Renal cortex interstitium (tissue), 11 donors: ENCODE data around the gene CHTF18. TPM values are rescaled to one million over a fixed set of nuclear protein-coding genes. Genes with fewer than 3 reads are reported as not detected.
"Not testable (repeated sequence)": the region's sequence is repeated elsewhere in the genome, so short reads cannot be mapped to it uniquely, and the experiment has no call there.

Source experiments
- DNase-seq, 11 donors: peaks; one replicate each; pipeline ENCODE4 v3.0.0-alpha.2; 2013; ENCODE audit warnings: low read depth in 9 of 11, low spot score in 4 of 11; ENCODE audit errors: extremely low read depth in 1 of 11
- polyA plus RNA-seq, 3 donors: library from polyadenylated mRNA; unstranded; fragments of 120-200 nt; gene quantifications; one replicate each; pipeline ENCODE4 v1.2.1, GENCODE V29; 2013; ENCODE audit not compliant: insufficient read length in 3 of 3

Gene CHTF18
- polyA plus RNA-seq, 3 donors = 22.3 to 35.4 (median 32.3) TPM

- DNase-seq = no peak
Measured at GRCh38 chr16:835373-835772, 47.0 kb downstream of the CHTF18 start.

GRCh38 chr16:836221-836620 is 47.8 kb downstream of the CHTF18 start:
- DNase-seq = no peak

GRCh38 chr16:836822-837221 is 48.4 kb downstream of the CHTF18 start:
- not testable (repeated sequence) for DNase-seq

GRCh38 chr16:838741-839140 is 50.3 kb downstream of the CHTF18 start:
- no peak for DNase-seq

- no peak for DNase-seq
Measured at GRCh38 chr16:839643-840408, 51.4 kb downstream of the CHTF18 start.

- DNase-seq = no peak
Measured at GRCh38 chr16:840561-841454, 52.4 kb downstream of the CHTF18 start.

- DNase-seq = no peak
Measured at GRCh38 chr16:841455-842060, 53.1 kb downstream of the CHTF18 start.

GRCh38 chr16:842061-842476 is 53.6 kb downstream of the CHTF18 start:
- DNase-seq = peak in 8 of 11 donors; percentile 22 to 53 (median 46)

- DNase-seq = no peak
Measured at GRCh38 chr16:842711-843560, 54.5 kb downstream of the CHTF18 start.

- no peak for DNase-seq
Measured at GRCh38 chr16:843771-844170, 55.4 kb downstream of the CHTF18 start.

GRCh38 chr16:844638-845350 is 56.4 kb downstream of the CHTF18 start:
- no peak for DNase-seq

- peak in 3 of 11 donors; percentile 3 to 20 (median 11) for DNase-seq
Measured at GRCh38 chr16:845351-845745, 56.9 kb downstream of the CHTF18 start.

GRCh38 chr16:847151-847550 is 58.7 kb downstream of the CHTF18 start:
- DNase-seq = no peak

Other genes with a start within 250 kb of the CHTF18 start
- 10 to 100 TPM in 2 of 3 donors, 1 to 10 TPM in 1; 5.7 to 14.0 (median 14.0) TPM for gene PRR35, start 228.2 kb upstream of the CHTF18 start, polyA plus RNA-seq
- 1 to 10 TPM; 5.1 to 8.9 (median 8.1) TPM for gene NHLRC4, start 221.6 kb upstream of the CHTF18 start, polyA plus RNA-seq
- 10 to 100 TPM; 49.0 to 82.6 (median 66.2) TPM for gene PIGQ, start 218.7 kb upstream of the CHTF18 start, polyA plus RNA-seq
- gene RAB40C, start 198.6 kb upstream of the CHTF18 start, polyA plus RNA-seq = 10 to 100 TPM; 14.3 to 32.5 (median 23.6) TPM
- 1 to 10 TPM; 1.3 to 2.0 (median 2.0) TPM for gene WFIKKN1, start 157.6 kb upstream of the CHTF18 start, polyA plus RNA-seq
- gene METTL26, start 152.3 kb upstream of the CHTF18 start, polyA plus RNA-seq = 10 to 100 TPM; 39.3 to 62.6 (median 60.9) TPM
- 10 to 100 TPM; 10.2 to 31.8 (median 22.6) TPM for gene MCRIP2, start 146.8 kb upstream of the CHTF18 start, polyA plus RNA-seq
- gene WDR90, start 139.3 kb upstream of the CHTF18 start, polyA plus RNA-seq = 10 to 100 TPM; 36.9 to 62.0 (median 48.4) TPM
- gene RHOT2, start 120.5 kb upstream of the CHTF18 start, polyA plus RNA-seq = 100 to 1,000 TPM in 1 of 3 donors, 10 to 100 TPM in 2; 51.8 to 111 (median 92.9) TPM
- gene RHBDL1, start 112.9 kb upstream of the CHTF18 start, polyA plus RNA-seq = 1 to 10 TPM in 2 of 3 donors, under 1 TPM in 1; 0.84 to 2.5 (median 2.3) TPM
- gene STUB1, start 108.2 kb upstream of the CHTF18 start, polyA plus RNA-seq = 100 to 1,000 TPM in 2 of 3 donors, 10 to 100 TPM in 1; 97.8 to 133 (median 126) TPM
- gene JMJD8, start 104.3 kb upstream of the CHTF18 start, polyA plus RNA-seq = 10 to 100 TPM; 48.7 to 73.8 (median 73.5) TPM
- 10 to 100 TPM in 2 of 3 donors, 1 to 10 TPM in 1; 8.8 to 16.1 (median 14.2) TPM for gene WDR24, start 98.2 kb upstream of the CHTF18 start, polyA plus RNA-seq
- 1 to 10 TPM in 1 of 3 donors, under 1 TPM in 2; 0.67 to 2.7 (median 0.92) TPM for gene FBXL16, start 82.8 kb upstream of the CHTF18 start, polyA plus RNA-seq
- gene METRN, start 73.5 kb upstream of the CHTF18 start, polyA plus RNA-seq = 10 to 100 TPM in 2 of 3 donors, 1 to 10 TPM in 1; 4.0 to 15.4 (median 11.3) TPM
- gene ANTKMT, start 67.5 kb upstream of the CHTF18 start, polyA plus RNA-seq = 10 to 100 TPM; 10.4 to 22.6 (median 21.6) TPM
- gene CCDC78, start 62.2 kb upstream of the CHTF18 start, polyA plus RNA-seq = 1 to 10 TPM; 1.5 to 3.6 (median 3.1) TPM
- gene HAGHL, start 61.5 kb upstream of the CHTF18 start, polyA plus RNA-seq = 10 to 100 TPM in 1 of 3 donors, 1 to 10 TPM in 2; 3.8 to 12.1 (median 5.1) TPM
- 10 to 100 TPM; 22.7 to 42.3 (median 26.5) TPM for gene CIAO3, start 47.6 kb upstream of the CHTF18 start, polyA plus RNA-seq
- gene MSLN, start 27.9 kb upstream of the CHTF18 start, polyA plus RNA-seq = 10 to 100 TPM; 12.7 to 36.0 (median 18.1) TPM
- gene RPUSD1, start 239 bp upstream of the CHTF18 start, polyA plus RNA-seq = 10 to 100 TPM in 2 of 3 donors, 1 to 10 TPM in 1; 9.1 to 22.4 (median 16.7) TPM
- gene GNG13, start 12.1 kb downstream of the CHTF18 start, polyA plus RNA-seq = under 1 TPM; 0.41 to 0.58 (median 0.47) TPM
- gene LMF1, start 182.4 kb downstream of the CHTF18 start, polyA plus RNA-seq = 10 to 100 TPM; 14.3 to 23.0 (median 18.4) TPM
- 1 to 10 TPM; 2.9 to 4.7 (median 3.4) TPM for gene SOX8, start 193.2 kb downstream of the CHTF18 start, polyA plus RNA-seq